H1 (cell line): ENCODE data around the gene SNRPE. TPM values are rescaled to one million over a fixed set of nuclear protein-coding genes. Genes with fewer than 3 reads are reported as not detected.

ENCODE experiments used
- CTCF ChIA-PET: fragments of 300-600 bp; sonication (Branson Sonifier 250); formaldehyde crosslinking; loops from one replicate; lab custom pipeline; 2021; ENCODE audit not compliant: partially characterized antibody; lab: Charles Lee
- POLR2A ChIA-PET: fragments of 300-600 bp; sonication (Branson Sonifier 250); formaldehyde crosslinking; loops from one replicate; lab custom pipeline; 2021; ENCODE audit warnings: inconsistent platforms; ENCODE audit not compliant: partially characterized antibody; lab: Charles Lee
- DNase-seq, 2 experiments: peaks; one replicate each; pipeline versions ENCODE4 v3.0.0 to v3.0.0-alpha.2; 2010 to 2022; ENCODE audit warnings: low spot score in 2 of 2, low read depth in 1 of 2, mixed read lengths in 1 of 2
- FAIRE-seq: peaks from 2 replicates; lab custom pipeline; 2011; peaks lifted over from hg19 to GRCh38; lab: Jason Lieb, UNC
- H2AFZ ChIP-seq: 2 replicates; pipeline ENCODE4 v1.8.1; 2012; ENCODE audit warnings: low read length, inconsistent platforms
- H2AK5ac ChIP-seq: 2 replicates; pipeline ENCODE4 v1.6.1; 2013; ENCODE audit warnings: low read depth, low read length
- H2BK120ac ChIP-seq: replicated peaks from 2 replicates; pipeline ENCODE3; 2013; ENCODE audit warnings: low read depth, low read length, inconsistent platforms
- H2BK12ac ChIP-seq: 2 replicates; pipeline ENCODE4 v1.6.1; 2013; ENCODE audit warnings: low read depth, low read length
- H2BK15ac ChIP-seq: 2 replicates; pipeline ENCODE4 v1.6.1; 2013; ENCODE audit warnings: low read length
- H2BK20ac ChIP-seq: 2 replicates; pipeline ENCODE4 v1.6.1; 2013; ENCODE audit warnings: low read length
- H2BK5ac ChIP-seq: 2 replicates; pipeline ENCODE4 v1.6.1; 2013; ENCODE audit warnings: low read depth, low read length
- H3K14ac ChIP-seq: 2 replicates; pipeline ENCODE4 v1.6.1; 2013; ENCODE audit warnings: inconsistent platforms; ENCODE audit not compliant: insufficient read length
- H3K18ac ChIP-seq: 2 replicates; pipeline ENCODE4 v1.6.1; 2013; ENCODE audit warnings: low read length; ENCODE audit errors: extremely low read depth
- H3K23ac ChIP-seq: 2 replicates; pipeline ENCODE4 v1.6.1; 2013; ENCODE audit warnings: inconsistent platforms; ENCODE audit not compliant: insufficient read length
- H3K23me2 ChIP-seq: 2 replicates; pipeline ENCODE4 v1.6.1; 2013; ENCODE audit warnings: low read depth, low read length
- H3K27ac ChIP-seq: 2 replicates; pipeline ENCODE4 v1.6.1; 2011; ENCODE audit warnings: low read depth, low read length, inconsistent platforms
- H3K27me3 ChIP-seq, 4 experiments: replicated peaks in 1 of 4; 1 replicate in 1 of 4; 2 replicates in 3 of 4; pipeline versions ENCODE4 v1.6.1 to v1.8.1; 2011 to 2013; ENCODE audit warnings: low read length in 3 of 4, mild to moderate bottlenecking in 3 of 4, inconsistent platforms in 2 of 4, mixed read lengths in 2 of 4, moderate library complexity in 1 of 4; ENCODE audit not compliant: control insufficient read depth in 3 of 4, insufficient read depth in 3 of 4; ENCODE audit errors: extremely low read depth in 1 of 4
- H3K36me3 ChIP-seq, 4 experiments: 2 replicates each; pipeline versions ENCODE4 v1.6.1 to v1.8.1; 2011 to 2013; ENCODE audit warnings: mild to moderate bottlenecking in 4 of 4, low read length in 3 of 4, moderate library complexity in 2 of 4, control low read depth in 1 of 4, inconsistent platforms in 1 of 4; ENCODE audit not compliant: insufficient read depth in 4 of 4, control insufficient read depth in 2 of 4
- H3K4ac ChIP-seq: replicated peaks from 2 replicates; pipeline ENCODE3; 2013; ENCODE audit warnings: low read length, low read depth, mixed read lengths, inconsistent platforms; ENCODE audit not compliant: insufficient read length
- H3K4me1 ChIP-seq, 4 experiments: replicated peaks in 1 of 4; 1 replicate in 1 of 4; 2 replicates in 3 of 4; pipeline versions ENCODE4 v1.6.1 to v1.8.1; 2011 to 2013; ENCODE audit warnings: low read length in 3 of 4, inconsistent platforms in 2 of 4, mixed read lengths in 1 of 4; ENCODE audit not compliant: insufficient read depth in 4 of 4, control insufficient read depth in 3 of 4
- H3K4me2 ChIP-seq, 2 experiments: 2 replicates each; pipeline versions ENCODE4 v1.6.1 to v1.8.1; 2011 to 2013; ENCODE audit warnings: low read depth in 2 of 2, low read length in 2 of 2, control low read depth in 1 of 2, inconsistent platforms in 1 of 2, mild to moderate bottlenecking in 1 of 2; ENCODE audit not compliant: insufficient read depth in 1 of 2
- H3K4me3 ChIP-seq, 4 experiments: fragments of 200-600, 300-600 bp in 1 of 4; sonication (generic), shearing (Covaris generic), sonication (Bioruptor Twin) in 1 of 4; 2 replicates each; pipeline versions ENCODE4 v1.5.1 to v1.8.1; 2011 to 2016; ENCODE audit warnings: low read length in 4 of 4, low read depth in 3 of 4, control low read depth in 2 of 4, inconsistent platforms in 2 of 4, mild to moderate bottlenecking in 2 of 4, mixed read lengths in 1 of 4, moderate library complexity in 1 of 4; ENCODE audit not compliant: insufficient read depth in 2 of 4; ENCODE audit errors: extremely low read depth in 1 of 4
- H3K56ac ChIP-seq: replicated peaks from 2 replicates; pipeline ENCODE3; 2013; ENCODE audit warnings: low read depth, mild to moderate bottlenecking, mixed read lengths, low read length, inconsistent platforms; ENCODE audit not compliant: insufficient read length
- H3K79me1 ChIP-seq: 2 replicates; pipeline ENCODE4 v1.6.1; 2013; ENCODE audit warnings: low read depth, low read length, control low read depth
- H3K79me2 ChIP-seq, 2 experiments: 2 replicates each; pipeline versions ENCODE4 v1.6.1 to v1.8.1; 2012 to 2013; ENCODE audit warnings: low read length in 2 of 2, mild to moderate bottlenecking in 2 of 2, inconsistent platforms in 1 of 2; ENCODE audit not compliant: insufficient read depth in 2 of 2, control insufficient read depth in 1 of 2
- H3K9ac ChIP-seq, 4 experiments: replicated peaks in 1 of 4; 1 replicate in 1 of 4; 2 replicates in 3 of 4; pipeline versions ENCODE4 v1.6.1 to v1.8.1; 2011 to 2013; ENCODE audit warnings: low read depth in 3 of 4, low read length in 3 of 4, control low read depth in 2 of 4, mild to moderate bottlenecking in 2 of 4, moderate library complexity in 2 of 4, inconsistent platforms in 1 of 4; ENCODE audit errors: extremely low read depth in 1 of 4
- H3K9me3 ChIP-seq, 2 experiments: 2 replicates each; pipeline versions ENCODE4 v1.6.1 to v1.8.1; 2012 to 2013; ENCODE audit warnings: mild to moderate bottlenecking in 2 of 2, moderate library complexity in 2 of 2, control low read depth in 1 of 2, inconsistent platforms in 1 of 2, low read depth in 1 of 2, low read length in 1 of 2, mixed read lengths in 1 of 2; ENCODE audit not compliant: insufficient read depth in 2 of 2
- H4K20me1 ChIP-seq, 2 experiments: replicated peaks in 1 of 2; 2 replicates each; pipeline versions ENCODE3 to v1.8.1; 2011 to 2013; ENCODE audit warnings: inconsistent platforms in 2 of 2, low read length in 2 of 2, mild to moderate bottlenecking in 1 of 2; ENCODE audit not compliant: insufficient read depth in 2 of 2, control insufficient read depth in 1 of 2
- H4K5ac ChIP-seq: 2 replicates; pipeline ENCODE4 v1.6.1; 2013; ENCODE audit warnings: low read length, low read depth, mixed read lengths, inconsistent platforms; ENCODE audit not compliant: insufficient read length
- H4K8ac ChIP-seq: 2 replicates; pipeline ENCODE4 v1.8.0; 2013; ENCODE audit warnings: mild to moderate bottlenecking, moderate library complexity, low read length, inconsistent platforms; ENCODE audit not compliant: insufficient read depth; ENCODE audit errors: extremely low read depth
- H4K91ac ChIP-seq: replicated peaks from 2 replicates; pipeline ENCODE3; 2013; ENCODE audit warnings: low read length, mixed read lengths, inconsistent platforms; ENCODE audit not compliant: insufficient read length
- EP300 ChIP-seq, 2 experiments: IDR thresholded peaks; 1 replicate in 1 of 2; 2 replicates in 1 of 2; pipeline ENCODE4 v1.6.1; 2011 to 2012; ENCODE audit warnings: low read depth in 2 of 2, low read length in 2 of 2, mild to moderate bottlenecking in 2 of 2, borderline replicate concordance in 1 of 2, inconsistent platforms in 1 of 2, moderate library complexity in 1 of 2
- EZH2 ChIP-seq: fragments of 200-600 bp; sonication (generic); IDR thresholded peaks from 2 replicates; pipeline ENCODE4 v1.7.1; 2012; ENCODE audit warnings: low read depth, mild to moderate bottlenecking, moderate library complexity, low read length, inconsistent platforms; ENCODE audit not compliant: severe bottlenecking
- POLR2A ChIP-seq, 2 experiments: IDR thresholded peaks; 1 replicate in 1 of 2; 2 replicates in 1 of 2; pipeline ENCODE4 v1.6.1; 2011; ENCODE audit warnings: low read depth in 2 of 2, low read length in 2 of 2, mild to moderate bottlenecking in 2 of 2; ENCODE audit errors: control extremely low read depth in 1 of 2
- RBBP5 ChIP-seq: IDR thresholded peaks from 2 replicates; pipeline ENCODE4 v1.7.1; 2012; ENCODE audit warnings: low read depth, mild to moderate bottlenecking, inconsistent platforms, low read length, moderate library complexity, borderline replicate concordance
- RXRA ChIP-seq: IDR thresholded peaks from 2 replicates; pipeline ENCODE4 v1.6.1; 2011; ENCODE audit warnings: low read depth, mild to moderate bottlenecking, low read length, moderate library complexity; ENCODE audit not compliant: insufficient read depth
- SIX5 ChIP-seq: IDR thresholded peaks from 2 replicates; pipeline ENCODE4 v1.6.1; 2011; ENCODE audit warnings: mild to moderate bottlenecking, low read depth, low read length
- TAF1 ChIP-seq: IDR thresholded peaks from 2 replicates; pipeline ENCODE4 v1.6.1; 2011; ENCODE audit warnings: mild to moderate bottlenecking, low read depth, low read length
- TBP ChIP-seq: IDR thresholded peaks from 2 replicates; pipeline ENCODE4 v1.6.1; 2011; ENCODE audit warnings: low read depth, low read length, improper control_type of control experiment
- WGBS, 2 experiments: shearing (Covaris generic) in 1 of 2; methylation state at CpG; one replicate each; pipeline versions ENCODE4 v1.1.6 to v1.1.7; 2013 to 2015; ENCODE audit warnings: low lambda C conversion rate in 2 of 2, mixed read lengths in 2 of 2, inconsistent platforms in 1 of 2, low coverage in 1 of 2, missing lambda C conversion rate in 1 of 2; ENCODE audit not compliant: insufficient replicate concordance in 2 of 2, insufficient coverage in 1 of 2, insufficient read length in 1 of 2; ENCODE audit errors: extremely low coverage in 1 of 2, missing lambda C conversion rate in 1 of 2; 5-methylcytosine and 5-hydroxymethylcytosine counted together
- polyA plus RNA-seq, 7 experiments: library from polyadenylated mRNA; depleted of rRNA in 3 of 7; stranded (reverse) in 5 of 7; unstranded in 2 of 7; fragments of >200 nt in 5 of 7; fragments of 200-250 nt in 2 of 7; gene quantifications; 1 replicate in 5 of 7; 2 replicates in 1 of 7; 4 replicates in 1 of 7; pipeline versions ENCODE4 v1.2.1 to v1.2.3, GENCODE V29; 2011 to 2013; ENCODE audit warnings: missing spikeins in 2 of 7, mixed read lengths in 2 of 7
- total RNA-seq: library from RNA; stranded (reverse); fragmentation: NEBNext Ultra II Directional; extraction: Animal tissue kit (Norgen Biotek cat#: 25700); gene quantifications from 2 replicates; pipeline ENCODE4 v1.2.1, GENCODE V29; 2021
- TF ChIP-seq, protein P1 (sequence below): IDR thresholded peaks from 2 replicates; pipeline ENCODE4 v1.6.1; 2012; ENCODE audit warnings: inconsistent platforms

The SNRPE gene
- total and polyA plus RNA-seq, 2 of the 8 experiments (the other 6 are each of a cell fraction or from before 2014, with no cell fraction given) = 416 to 461 TPM

DNA sequence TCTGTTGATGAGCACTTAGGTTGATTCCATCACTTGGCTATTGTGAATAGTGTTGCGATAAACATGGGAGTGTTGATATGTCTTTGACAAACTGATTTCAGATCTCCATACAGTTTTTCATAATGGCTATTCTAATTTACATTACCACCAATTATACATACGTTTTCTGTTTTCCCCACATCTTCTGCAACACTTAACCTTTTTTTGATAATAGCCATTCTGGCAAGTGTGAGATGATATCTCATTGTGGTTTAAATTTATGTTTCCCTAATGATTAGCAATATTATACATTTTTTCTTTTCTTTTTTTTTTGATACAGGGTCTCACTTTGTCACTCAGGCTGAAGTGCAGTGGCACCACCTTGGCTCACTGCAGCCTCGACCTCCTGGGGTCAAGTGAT lies 17.0 kb downstream of the SNRPE start:
- POLR2A ChIA-PET = no interaction called here
- no peaks in the 10 kb centered on the region for H3K79me2 ChIP-seq
- H3K9me3 ChIP-seq = no peaks in the 10 kb centered on the region
- H4K91ac ChIP-seq = no peak overlapping the region
- H4K20me1 ChIP-seq = no peaks in the 10 kb centered on the region
- CTCF ChIA-PET = interaction anchor here (1.0 kb wide), 1 partner anchor 250 kb away, joined by 3 read pairs; no protein-coding TSS in a partner anchor
- peaks cover 0 to 11% (median 4%) of the 10 kb centered on the region in 4 experiments; a peak in 5 of 8 replicates for H3K36me3 ChIP-seq
- H3K9ac ChIP-seq = no peak overlapping the region
- FAIRE-seq (no peak), DNase-seq (no peak)
- no peak overlapping the region for H2AK5ac ChIP-seq
- H3K23ac ChIP-seq = no peak overlapping the region
- no peaks in the 10 kb centered on the region for H3K79me1 ChIP-seq
- no peak overlapping the region for H3K14ac ChIP-seq
- no peak overlapping the region for H3K4me3 ChIP-seq
- H2BK5ac ChIP-seq = no peak overlapping the region
- H2AFZ ChIP-seq = no peak overlapping the region
- no peak overlapping the region for H3K27ac ChIP-seq
- no peak overlapping the region for H2BK120ac ChIP-seq
- H3K56ac ChIP-seq = no peak overlapping the region
- TF ChIP-seq TAF1 (no peak), POLR2A (IDR thresholded peaks at IDR 0.05; ENCODE audit: control extremely low read depth in 1 of 2, low read depth in 2 of 2, low read length in 2 of 2) (no peak), SIX5 (no peak), EP300 (IDR thresholded peaks at IDR 0.05; ENCODE audit: borderline replicate concordance in 1 of 2, low read depth in 2 of 2, low read length in 2 of 2) (no peak), TBP (no peak), EZH2 (no peak), RBBP5 (no peak), RXRA (no peak)
- TF ChIP-seq, protein P1, sequence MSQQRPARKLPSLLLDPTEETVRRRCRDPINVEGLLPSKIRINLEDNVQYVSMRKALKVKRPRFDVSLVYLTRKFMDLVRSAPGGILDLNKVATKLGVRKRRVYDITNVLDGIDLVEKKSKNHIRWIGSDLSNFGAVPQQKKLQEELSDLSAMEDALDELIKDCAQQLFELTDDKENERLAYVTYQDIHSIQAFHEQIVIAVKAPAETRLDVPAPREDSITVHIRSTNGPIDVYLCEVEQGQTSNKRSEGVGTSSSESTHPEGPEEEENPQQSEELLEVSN = no peak
- H2BK15ac ChIP-seq = no peak overlapping the region
- no peak overlapping the region for H2BK12ac ChIP-seq
- no peak overlapping the region for H4K8ac ChIP-seq
- no peaks in the 10 kb centered on the region for H3K23me2 ChIP-seq
- H3K4me2 ChIP-seq = no peak overlapping the region
- no peak overlapping the region for H4K5ac ChIP-seq
- no peak overlapping the region for H3K18ac ChIP-seq
- no peaks in the 10 kb centered on the region for H3K27me3 ChIP-seq
- H2BK20ac ChIP-seq = no peak overlapping the region
- H3K4me1 ChIP-seq = no peaks in the 10 kb centered on the region
- no peak overlapping the region for H3K4ac ChIP-seq
- 73% methylated on average over 3 of the region's 3 CpGs; no CpG with 5 or more reads in 1 of the 2 experiments for WGBS, 2 experiments
